PC-3 (cell line): ENCODE data around the gene VIM. TPM values are rescaled to one million over a fixed set of nuclear protein-coding genes. Genes with fewer than 3 reads are reported as not detected.

Source experiments
- ATAC-seq: fragments of 200-7000 bp; cut with Tn5 transposase; 2 replicates; pipeline ENCODE4 v1.9.1; 2020; ENCODE audit warnings: mild to moderate bottlenecking, moderate library complexity
- BruUV-seq: library from RNA; stranded (reverse); fragments of 400-500 nt; replicated peaks from 2 replicates; lab custom pipeline; 2021; lab: Mats Ljungman, UMichigan
- CTCF ChIA-PET: fragments of 300-600 bp; sonication (Branson Sonifier 250); formaldehyde crosslinking; loops from one replicate; lab custom pipeline; 2022; ENCODE audit warnings: antibody characterized with exemption; lab: Charles Lee
- POLR2A ChIA-PET: fragments of 300-600 bp; sonication (Branson Sonifier 250); formaldehyde crosslinking; loops from one replicate; lab custom pipeline; 2022; ENCODE audit warnings: antibody characterized with exemption; ENCODE audit not compliant: unreplicated experiment; lab: Charles Lee
- DNase-seq: peaks from one replicate; pipeline ENCODE4 v3.0.0-alpha.2; 2015
- H2AFZ ChIP-seq: fragments of 300-600 bp; sonication (generic); 2 replicates; pipeline ENCODE4 v1.6.0; 2016; ENCODE audit warnings: antibody characterized with exemption, low read length
- H3F3A ChIP-seq: fragments of 300-600 bp; sonication (generic); one replicate; pipeline ENCODE4 v1.6.0; 2017; ENCODE audit warnings: antibody characterized with exemption, low read length, control low read depth, mild to moderate bottlenecking; ENCODE audit not compliant: unreplicated experiment
- H3K27ac ChIP-seq: fragments of 300-600 bp; sonication (generic); 2 replicates; pipeline ENCODE4 v1.5.1; 2016; ENCODE audit warnings: mild to moderate bottlenecking, low read length
- H3K27me3 ChIP-seq: fragments of 300-600 bp; sonication (generic); 2 replicates; pipeline ENCODE4 v1.6.1; 2016; ENCODE audit warnings: low read length, mixed read lengths
- H3K36me3 ChIP-seq: fragments of 300-600 bp; sonication (generic); 2 replicates; pipeline ENCODE4 v1.6.1; 2016; ENCODE audit warnings: low read depth, mixed run types, low read length, mixed read lengths
- H3K4me1 ChIP-seq: fragments of 300-600 bp; sonication (generic); 2 replicates; pipeline ENCODE4 v1.5.1; 2016; ENCODE audit warnings: low read length; ENCODE audit not compliant: insufficient read depth
- H3K4me2 ChIP-seq: fragments of 300-600 bp; sonication (generic); 2 replicates; pipeline ENCODE4 v1.6.0; 2016; ENCODE audit warnings: low read length
- H3K4me3 ChIP-seq: fragments of 300-600 bp; sonication (generic); 2 replicates; pipeline ENCODE4 v1.5.1; 2016; ENCODE audit warnings: mild to moderate bottlenecking, low read length, mixed read lengths
- H3K79me2 ChIP-seq: fragments of 300-600 bp; sonication (generic); 2 replicates; pipeline ENCODE4 v1.6.1; 2017; ENCODE audit warnings: low read length, mixed read lengths
- H3K9ac ChIP-seq: fragments of 300-600 bp; sonication (generic); 2 replicates; pipeline ENCODE4 v1.6.0; 2016; ENCODE audit warnings: mild to moderate bottlenecking, low read length
- H3K9me2 ChIP-seq: fragments of 300-600 bp; sonication (generic); replicated peaks from 2 replicates; pipeline ENCODE4 v1.6.1; 2016; ENCODE audit warnings: mixed run types, low read length, mixed read lengths
- H3K9me3 ChIP-seq: fragments of 300-600 bp; sonication (generic); 2 replicates; pipeline ENCODE4 v1.6.1; 2016; ENCODE audit warnings: low read length, mixed read lengths
- H4K20me1 ChIP-seq: fragments of 300-600 bp; sonication (generic); 2 replicates; pipeline ENCODE4 v1.6.1; 2016; ENCODE audit warnings: low read length, mixed read lengths
- CTCF ChIP-seq: fragments of 300-600 bp; sonication (generic); conservative IDR thresholded peaks from 2 replicates; pipeline ENCODE4 v1.5.1; 2017; ENCODE audit warnings: antibody characterized with exemption, low read depth, mild to moderate bottlenecking, low read length
- EZH2 ChIP-seq: fragments of 300-600 bp; sonication (generic); IDR thresholded peaks from one replicate; pipeline ENCODE4 v1.6.1; 2017; ENCODE audit warnings: antibody characterized with exemption, mild to moderate bottlenecking, low read length; ENCODE audit not compliant: unreplicated experiment
- EZH2phosphoT487 ChIP-seq: fragments of 300-600 bp; sonication (generic); IDR thresholded peaks from 2 replicates; pipeline ENCODE4 v1.6.1; 2018; ENCODE audit warnings: mild to moderate bottlenecking, antibody characterized with exemption, low read length, borderline replicate concordance
- intact Hi-C: fragments of 100-400 bp; cut with micrococcal nuclease; formaldehyde crosslinking; loops from 2 replicates; pipeline ENCODE4 v1.9.0; 2023
- total RNA-seq: library from RNA; depleted of rRNA; stranded (reverse); fragments of >200 nt; gene quantifications from 2 replicates; pipeline ENCODE4 v1.2.3, GENCODE V29; 2014

The VIM gene
- total RNA-seq, 1 experiment from 2014 or later, result 469 TPM

- no peaks in the 10 kb centered on the region for H3K79me2 ChIP-seq
- no peaks in the 10 kb centered on the region for H3F3A ChIP-seq
- peak overlapping the region; percentile 62 for H2AFZ ChIP-seq
- peak; percentile 63 for DNase-seq
- no TSS peak for BruUV-seq
- TF ChIP-seq EZH2phosphoT487 (no peak), EZH2 (no peak), CTCF (peak; percentile 66)
- H3K9me2 ChIP-seq, result no peaks in the 10 kb centered on the region
- H3K4me1 ChIP-seq, result no peaks in the 10 kb centered on the region
- H4K20me1 ChIP-seq, result no peaks in the 10 kb centered on the region
- H3K9me3 ChIP-seq, result no peaks in the 10 kb centered on the region
- ChIA-PET POLR2A (no interaction called here), CTCF (no interaction called here)
- peak overlapping the region; percentile 68 for H3K4me2 ChIP-seq
- no peaks in the 10 kb centered on the region for H3K36me3 ChIP-seq
- H3K4me3 ChIP-seq, result peak overlapping the region; percentile 35; the same call in 1 of the 2 replicates
- ATAC-seq, result peak; percentile 79
- intact Hi-C loops, result loop anchor here (2.0 to 5.0 kb wide), 3 partner anchors 315 to 429 kb away; no protein-coding TSS in a partner anchor
- 0 out of 2 replicates have a peak overlapping the region, but pooled peaks have one; percentile 28 for H3K9ac ChIP-seq
- H3K27me3 ChIP-seq, result no peaks in the 10 kb centered on the region
- H3K27ac ChIP-seq, result no peak overlapping the region
Measured at GRCh38 chr10:17257466-17258321, 29.7 kb downstream of the VIM start.

- Histone ChIP-seq H3K9ac (no peak overlapping the region), H3K27me3 (no peaks in the 10 kb centered on the region), H3F3A (no peaks in the 10 kb centered on the region), H3K4me1 (no peaks in the 10 kb centered on the region), H3K27ac (no peak overlapping the region), H3K36me3 (no peaks in the 10 kb centered on the region), H3K79me2 (no peaks in the 10 kb centered on the region), H3K4me3 (no peak overlapping the region), H4K20me1 (no peaks in the 10 kb centered on the region), H3K9me3 (0 out of 2 replicates have a peak, but pooled peaks cover 4% of the 10 kb centered on the region), H3K4me2 (no peak overlapping the region), H2AFZ (no peak overlapping the region), H3K9me2 (no peaks in the 10 kb centered on the region)
- TF ChIP-seq EZH2phosphoT487, result no peak
- TF ChIP-seq CTCF, result no peak
- TF ChIP-seq EZH2, result no peak
- intact Hi-C loops, result no loop called here
- DNase-seq, result no peak
- BruUV-seq, result no TSS peak
- ATAC-seq, result no peak
- CTCF ChIA-PET, result no interaction called here
- POLR2A ChIA-PET, result no interaction called here
Measured at GRCh38 chr10:17262502-17262901, 34.5 kb downstream of the VIM start.

- Histone ChIP-seq H3K4me2 (no peak overlapping the region), H3K9ac (no peak overlapping the region), H3K36me3 (no peaks in the 10 kb centered on the region), H3K79me2 (no peaks in the 10 kb centered on the region), H3F3A (no peaks in the 10 kb centered on the region), H4K20me1 (no peaks in the 10 kb centered on the region), H3K27me3 (no peaks in the 10 kb centered on the region), H3K4me1 (no peaks in the 10 kb centered on the region), H3K27ac (no peak overlapping the region), H2AFZ (no peak overlapping the region), H3K9me2 (no peaks in the 10 kb centered on the region), H3K4me3 (no peak overlapping the region), H3K9me3 (0 out of 2 replicates have a peak, but pooled peaks cover 4% of the 10 kb centered on the region)
- DNase-seq, result no peak
- intact Hi-C loops, result no loop called here
- ChIA-PET CTCF (no interaction called here), POLR2A (no interaction called here)
- TF ChIP-seq CTCF (no peak), EZH2 (no peak), EZH2phosphoT487 (no peak)
- no peak for ATAC-seq
- no TSS peak for BruUV-seq
Measured at GRCh38 chr10:17263580-17263979, 35.5 kb downstream of the VIM start.
